H1 (cell line): Measurements from ENCODE around the gene RBM20. TPM values are rescaled to one million over a fixed set of nuclear protein-coding genes. Genes with fewer than 3 reads are reported as not detected.

Experiments used
- CTCF ChIA-PET: fragments of 300-600 bp; sonication (Branson Sonifier 250); formaldehyde crosslinking; loops from one replicate; lab custom pipeline; 2021; ENCODE audit not compliant: partially characterized antibody; lab: Charles Lee
- POLR2A ChIA-PET: fragments of 300-600 bp; sonication (Branson Sonifier 250); formaldehyde crosslinking; loops from one replicate; lab custom pipeline; 2021; ENCODE audit warnings: inconsistent platforms; ENCODE audit not compliant: partially characterized antibody; lab: Charles Lee
- DNase-seq, 2 experiments: peaks; one replicate each; pipeline versions ENCODE4 v3.0.0 to v3.0.0-alpha.2; 2010 to 2022; ENCODE audit warnings: low spot score in 2 of 2, low read depth in 1 of 2, mixed read lengths in 1 of 2
- FAIRE-seq: peaks from 2 replicates; lab custom pipeline; 2011; peaks lifted over from hg19 to GRCh38; lab: Jason Lieb, UNC
- H2AFZ ChIP-seq: 2 replicates; pipeline ENCODE4 v1.8.1; 2012; ENCODE audit warnings: low read length, inconsistent platforms
- H2AK5ac ChIP-seq: 2 replicates; pipeline ENCODE4 v1.6.1; 2013; ENCODE audit warnings: low read depth, low read length
- H2BK120ac ChIP-seq: replicated peaks from 2 replicates; pipeline ENCODE3; 2013; ENCODE audit warnings: low read depth, low read length, inconsistent platforms
- H2BK12ac ChIP-seq: 2 replicates; pipeline ENCODE4 v1.6.1; 2013; ENCODE audit warnings: low read depth, low read length
- H2BK15ac ChIP-seq: 2 replicates; pipeline ENCODE4 v1.6.1; 2013; ENCODE audit warnings: low read length
- H2BK20ac ChIP-seq: 2 replicates; pipeline ENCODE4 v1.6.1; 2013; ENCODE audit warnings: low read length
- H2BK5ac ChIP-seq: 2 replicates; pipeline ENCODE4 v1.6.1; 2013; ENCODE audit warnings: low read depth, low read length
- H3K14ac ChIP-seq: 2 replicates; pipeline ENCODE4 v1.6.1; 2013; ENCODE audit warnings: inconsistent platforms; ENCODE audit not compliant: insufficient read length
- H3K18ac ChIP-seq: 2 replicates; pipeline ENCODE4 v1.6.1; 2013; ENCODE audit warnings: low read length; ENCODE audit errors: extremely low read depth
- H3K23ac ChIP-seq: 2 replicates; pipeline ENCODE4 v1.6.1; 2013; ENCODE audit warnings: inconsistent platforms; ENCODE audit not compliant: insufficient read length
- H3K23me2 ChIP-seq: 2 replicates; pipeline ENCODE4 v1.6.1; 2013; ENCODE audit warnings: low read depth, low read length
- H3K27ac ChIP-seq: 2 replicates; pipeline ENCODE4 v1.6.1; 2011; ENCODE audit warnings: low read depth, low read length, inconsistent platforms
- H3K27me3 ChIP-seq, 4 experiments: replicated peaks in 1 of 4; 1 replicate in 1 of 4; 2 replicates in 3 of 4; pipeline versions ENCODE4 v1.6.1 to v1.8.1; 2011 to 2013; ENCODE audit warnings: low read length in 3 of 4, mild to moderate bottlenecking in 3 of 4, inconsistent platforms in 2 of 4, mixed read lengths in 2 of 4, moderate library complexity in 1 of 4; ENCODE audit not compliant: control insufficient read depth in 3 of 4, insufficient read depth in 3 of 4; ENCODE audit errors: extremely low read depth in 1 of 4
- H3K36me3 ChIP-seq, 4 experiments: 2 replicates each; pipeline versions ENCODE4 v1.6.1 to v1.8.1; 2011 to 2013; ENCODE audit warnings: mild to moderate bottlenecking in 4 of 4, low read length in 3 of 4, moderate library complexity in 2 of 4, control low read depth in 1 of 4, inconsistent platforms in 1 of 4; ENCODE audit not compliant: insufficient read depth in 4 of 4, control insufficient read depth in 2 of 4
- H3K4ac ChIP-seq: replicated peaks from 2 replicates; pipeline ENCODE3; 2013; ENCODE audit warnings: low read length, low read depth, mixed read lengths, inconsistent platforms; ENCODE audit not compliant: insufficient read length
- H3K4me1 ChIP-seq, 4 experiments: replicated peaks in 1 of 4; 1 replicate in 1 of 4; 2 replicates in 3 of 4; pipeline versions ENCODE4 v1.6.1 to v1.8.1; 2011 to 2013; ENCODE audit warnings: low read length in 3 of 4, inconsistent platforms in 2 of 4, mixed read lengths in 1 of 4; ENCODE audit not compliant: insufficient read depth in 4 of 4, control insufficient read depth in 3 of 4
- H3K4me2 ChIP-seq, 2 experiments: 2 replicates each; pipeline versions ENCODE4 v1.6.1 to v1.8.1; 2011 to 2013; ENCODE audit warnings: low read depth in 2 of 2, low read length in 2 of 2, control low read depth in 1 of 2, inconsistent platforms in 1 of 2, mild to moderate bottlenecking in 1 of 2; ENCODE audit not compliant: insufficient read depth in 1 of 2
- H3K4me3 ChIP-seq, 4 experiments: fragments of 200-600, 300-600 bp in 1 of 4; sonication (generic), shearing (Covaris generic), sonication (Bioruptor Twin) in 1 of 4; 2 replicates each; pipeline versions ENCODE4 v1.5.1 to v1.8.1; 2011 to 2016; ENCODE audit warnings: low read length in 4 of 4, low read depth in 3 of 4, control low read depth in 2 of 4, inconsistent platforms in 2 of 4, mild to moderate bottlenecking in 2 of 4, mixed read lengths in 1 of 4, moderate library complexity in 1 of 4; ENCODE audit not compliant: insufficient read depth in 2 of 4; ENCODE audit errors: extremely low read depth in 1 of 4
- H3K56ac ChIP-seq: replicated peaks from 2 replicates; pipeline ENCODE3; 2013; ENCODE audit warnings: low read depth, mild to moderate bottlenecking, mixed read lengths, low read length, inconsistent platforms; ENCODE audit not compliant: insufficient read length
- H3K79me1 ChIP-seq: 2 replicates; pipeline ENCODE4 v1.6.1; 2013; ENCODE audit warnings: low read depth, low read length, control low read depth
- H3K79me2 ChIP-seq, 2 experiments: 2 replicates each; pipeline versions ENCODE4 v1.6.1 to v1.8.1; 2012 to 2013; ENCODE audit warnings: low read length in 2 of 2, mild to moderate bottlenecking in 2 of 2, inconsistent platforms in 1 of 2; ENCODE audit not compliant: insufficient read depth in 2 of 2, control insufficient read depth in 1 of 2
- H3K9ac ChIP-seq, 4 experiments: replicated peaks in 1 of 4; 1 replicate in 1 of 4; 2 replicates in 3 of 4; pipeline versions ENCODE4 v1.6.1 to v1.8.1; 2011 to 2013; ENCODE audit warnings: low read depth in 3 of 4, low read length in 3 of 4, control low read depth in 2 of 4, mild to moderate bottlenecking in 2 of 4, moderate library complexity in 2 of 4, inconsistent platforms in 1 of 4; ENCODE audit errors: extremely low read depth in 1 of 4
- H3K9me3 ChIP-seq, 2 experiments: 2 replicates each; pipeline versions ENCODE4 v1.6.1 to v1.8.1; 2012 to 2013; ENCODE audit warnings: mild to moderate bottlenecking in 2 of 2, moderate library complexity in 2 of 2, control low read depth in 1 of 2, inconsistent platforms in 1 of 2, low read depth in 1 of 2, low read length in 1 of 2, mixed read lengths in 1 of 2; ENCODE audit not compliant: insufficient read depth in 2 of 2
- H4K20me1 ChIP-seq, 2 experiments: replicated peaks in 1 of 2; 2 replicates each; pipeline versions ENCODE3 to v1.8.1; 2011 to 2013; ENCODE audit warnings: inconsistent platforms in 2 of 2, low read length in 2 of 2, mild to moderate bottlenecking in 1 of 2; ENCODE audit not compliant: insufficient read depth in 2 of 2, control insufficient read depth in 1 of 2
- H4K5ac ChIP-seq: 2 replicates; pipeline ENCODE4 v1.6.1; 2013; ENCODE audit warnings: low read length, low read depth, mixed read lengths, inconsistent platforms; ENCODE audit not compliant: insufficient read length
- H4K8ac ChIP-seq: 2 replicates; pipeline ENCODE4 v1.8.0; 2013; ENCODE audit warnings: mild to moderate bottlenecking, moderate library complexity, low read length, inconsistent platforms; ENCODE audit not compliant: insufficient read depth; ENCODE audit errors: extremely low read depth
- H4K91ac ChIP-seq: replicated peaks from 2 replicates; pipeline ENCODE3; 2013; ENCODE audit warnings: low read length, mixed read lengths, inconsistent platforms; ENCODE audit not compliant: insufficient read length
- ASH2L ChIP-seq: fragments of 200-600, 300-600 bp; sonication (generic); IDR thresholded peaks from one replicate; pipeline ENCODE4 v1.7.1; 2017; ENCODE audit warnings: low read length
- EGR1 ChIP-seq: IDR thresholded peaks from 2 replicates; pipeline ENCODE4 v1.6.1; 2011; ENCODE audit warnings: low read depth, low read length, borderline replicate concordance
- HDAC6 ChIP-seq: IDR thresholded peaks from one replicate; pipeline ENCODE4 v1.7.1; 2012; ENCODE audit warnings: low read depth, mild to moderate bottlenecking, inconsistent platforms, low read length, moderate library complexity
- KDM5A ChIP-seq: fragments of 200-600 bp; IDR thresholded peaks from 2 replicates; pipeline ENCODE4 v1.7.1; 2012; ENCODE audit warnings: mild to moderate bottlenecking, low read length, inconsistent platforms, mixed read lengths
- NANOG ChIP-seq: IDR thresholded peaks from 2 replicates; pipeline ENCODE4 v1.6.1; 2011; ENCODE audit warnings: low read length, low read depth, mild to moderate bottlenecking, inconsistent platforms; ENCODE audit not compliant: insufficient read depth, poor library complexity, severe bottlenecking
- RFX5 ChIP-seq: IDR thresholded peaks from 2 replicates; pipeline ENCODE4 v1.6.1; 2011; ENCODE audit warnings: low read depth, low read length, improper control_type of control experiment, borderline replicate concordance
- SP1 ChIP-seq: IDR thresholded peaks from 2 replicates; pipeline ENCODE4 v1.6.1; 2011; ENCODE audit warnings: low read depth, low read length
- SP4 ChIP-seq: IDR thresholded peaks from 2 replicates; pipeline ENCODE4 v1.6.1; 2012; ENCODE audit warnings: low read length, inconsistent platforms
- SRF ChIP-seq: IDR thresholded peaks from 2 replicates; pipeline ENCODE4 v1.6.1; 2011; ENCODE audit warnings: mild to moderate bottlenecking, low read depth, low read length, moderate library complexity
- SUZ12 ChIP-seq: fragments of 200-600 bp; sonication (generic); IDR thresholded peaks from 2 replicates; pipeline ENCODE4 v1.6.1; 2012; ENCODE audit warnings: mild to moderate bottlenecking, inconsistent platforms, low read length, moderate library complexity, mixed read lengths
- YY1 ChIP-seq: IDR thresholded peaks from 2 replicates; pipeline ENCODE4 v1.6.1; 2011; ENCODE audit warnings: low read depth, mild to moderate bottlenecking, low read length
- polyA plus RNA-seq, 7 experiments: library from polyadenylated mRNA; depleted of rRNA in 3 of 7; stranded (reverse) in 5 of 7; unstranded in 2 of 7; fragments of >200 nt in 5 of 7; fragments of 200-250 nt in 2 of 7; gene quantifications; 1 replicate in 5 of 7; 2 replicates in 1 of 7; 4 replicates in 1 of 7; pipeline versions ENCODE4 v1.2.1 to v1.2.3, GENCODE V29; 2011 to 2013; ENCODE audit warnings: missing spikeins in 2 of 7, mixed read lengths in 2 of 7
- total RNA-seq: library from RNA; stranded (reverse); fragmentation: NEBNext Ultra II Directional; extraction: Animal tissue kit (Norgen Biotek cat#: 25700); gene quantifications from 2 replicates; pipeline ENCODE4 v1.2.1, GENCODE V29; 2021
- TF ChIP-seq, protein P1 (sequence below), 3 experiments: IDR thresholded peaks; 1 replicate in 2 of 3; 2 replicates in 1 of 3; pipeline versions ENCODE4 v1.5.1 to v1.6.1; 2011; ENCODE audit warnings: low read length in 3 of 3, mild to moderate bottlenecking in 3 of 3, inconsistent platforms in 2 of 3, low read depth in 1 of 3, moderate library complexity in 1 of 3; ENCODE audit not compliant: insufficient read depth in 1 of 3; ENCODE audit errors: control extremely low read depth in 1 of 3
- TF ChIP-seq, protein P2 (sequence below): IDR thresholded peaks from 2 replicates; pipeline ENCODE4 v1.6.1; 2012; ENCODE audit warnings: inconsistent platforms

The RBM20 gene
- total and polyA plus RNA-seq, 2 of the 8 experiments (the other 6 are each of a cell fraction or from before 2014, with no cell fraction given), result 0.05 to 0.63 TPM

DNA sequence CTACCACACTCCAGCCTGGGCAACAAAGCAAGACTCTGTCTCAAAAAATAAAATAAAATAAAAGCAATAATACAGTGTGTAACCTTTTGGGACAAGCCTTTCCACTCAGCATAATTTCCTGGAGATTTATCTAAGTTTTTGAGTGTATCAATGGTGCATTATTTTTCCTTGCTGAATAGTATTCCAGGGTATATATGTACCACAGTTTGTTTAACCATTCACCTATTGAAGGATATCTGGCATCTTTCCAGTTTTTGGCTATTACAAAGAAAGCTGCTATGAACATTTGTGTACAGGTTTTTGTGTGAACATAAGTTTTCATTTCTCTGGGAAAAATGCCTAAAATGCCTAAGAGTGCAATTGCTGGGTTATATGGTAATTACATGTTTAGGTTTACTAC is 59.9 kb downstream of the RBM20 start:
- no peak overlapping the region for H4K8ac ChIP-seq
- H3K23me2 ChIP-seq, result no peaks in the 10 kb centered on the region
- H3K9ac ChIP-seq, result no peak overlapping the region
- H4K20me1 ChIP-seq, result no peaks in the 10 kb centered on the region
- no peaks in the 10 kb centered on the region for H3K36me3 ChIP-seq
- no peak overlapping the region for H3K14ac ChIP-seq
- H3K56ac ChIP-seq, result no peak overlapping the region
- H3K4me2 ChIP-seq, result no peak overlapping the region
- H3K4ac ChIP-seq, result no peak overlapping the region
- no peak overlapping the region for H2BK12ac ChIP-seq
- H3K79me2 ChIP-seq, result no peaks in the 10 kb centered on the region
- no peak overlapping the region for H4K91ac ChIP-seq
- H3K79me1 ChIP-seq, result no peaks in the 10 kb centered on the region
- no peak overlapping the region for H2BK5ac ChIP-seq
- H2BK15ac ChIP-seq, result no peak overlapping the region
- no peaks in the 10 kb centered on the region for H3K27me3 ChIP-seq
- no peak overlapping the region for H2BK120ac ChIP-seq
- no peaks in the 10 kb centered on the region for H3K9me3 ChIP-seq
- H3K18ac ChIP-seq, result no peak overlapping the region
- ChIA-PET POLR2A (no interaction called here), CTCF (no interaction called here)
- FAIRE-seq (no peak), DNase-seq (no peak)
- peaks cover 0 to 4% (median 2%) of the 10 kb centered on the region in 4 experiments; a peak in 5 of 7 replicates for H3K4me1 ChIP-seq
- no peak overlapping the region for H4K5ac ChIP-seq
- H3K23ac ChIP-seq, result no peak overlapping the region
- no peak overlapping the region for H2AK5ac ChIP-seq
- H2BK20ac ChIP-seq, result no peak overlapping the region
- no peak overlapping the region for H3K27ac ChIP-seq
- H2AFZ ChIP-seq, result no peak overlapping the region
- H3K4me3 ChIP-seq, result no peak overlapping the region
- TF ChIP-seq ASH2L (no peak), SUZ12 (no peak), SRF (no peak), HDAC6 (no peak), KDM5A (no peak), YY1 (no peak), SP1 (no peak), RFX5 (no peak), SP4 (no peak), NANOG (no peak), EGR1 (no peak)
- TF ChIP-seq, protein P1, sequence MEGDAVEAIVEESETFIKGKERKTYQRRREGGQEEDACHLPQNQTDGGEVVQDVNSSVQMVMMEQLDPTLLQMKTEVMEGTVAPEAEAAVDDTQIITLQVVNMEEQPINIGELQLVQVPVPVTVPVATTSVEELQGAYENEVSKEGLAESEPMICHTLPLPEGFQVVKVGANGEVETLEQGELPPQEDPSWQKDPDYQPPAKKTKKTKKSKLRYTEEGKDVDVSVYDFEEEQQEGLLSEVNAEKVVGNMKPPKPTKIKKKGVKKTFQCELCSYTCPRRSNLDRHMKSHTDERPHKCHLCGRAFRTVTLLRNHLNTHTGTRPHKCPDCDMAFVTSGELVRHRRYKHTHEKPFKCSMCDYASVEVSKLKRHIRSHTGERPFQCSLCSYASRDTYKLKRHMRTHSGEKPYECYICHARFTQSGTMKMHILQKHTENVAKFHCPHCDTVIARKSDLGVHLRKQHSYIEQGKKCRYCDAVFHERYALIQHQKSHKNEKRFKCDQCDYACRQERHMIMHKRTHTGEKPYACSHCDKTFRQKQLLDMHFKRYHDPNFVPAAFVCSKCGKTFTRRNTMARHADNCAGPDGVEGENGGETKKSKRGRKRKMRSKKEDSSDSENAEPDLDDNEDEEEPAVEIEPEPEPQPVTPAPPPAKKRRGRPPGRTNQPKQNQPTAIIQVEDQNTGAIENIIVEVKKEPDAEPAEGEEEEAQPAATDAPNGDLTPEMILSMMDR (IDR thresholded peaks at IDR 0.05; ENCODE audit: control extremely low read depth in 1 of 3, insufficient read depth in 1 of 3, low read depth in 1 of 3, low read length in 3 of 3), result no peak
- TF ChIP-seq, protein P2, sequence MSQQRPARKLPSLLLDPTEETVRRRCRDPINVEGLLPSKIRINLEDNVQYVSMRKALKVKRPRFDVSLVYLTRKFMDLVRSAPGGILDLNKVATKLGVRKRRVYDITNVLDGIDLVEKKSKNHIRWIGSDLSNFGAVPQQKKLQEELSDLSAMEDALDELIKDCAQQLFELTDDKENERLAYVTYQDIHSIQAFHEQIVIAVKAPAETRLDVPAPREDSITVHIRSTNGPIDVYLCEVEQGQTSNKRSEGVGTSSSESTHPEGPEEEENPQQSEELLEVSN, result no peak
